NOMO-1 treated with DMSO at 0.1 percent for 48 hours (cell line): ENCODE data around the gene IGFBPL1.
"Not testable (repeated sequence)": the region's sequence is repeated elsewhere in the genome, so short reads cannot be mapped to it uniquely, and the experiment has no call there.

ENCODE experiments used
- DNase-seq: peaks from one replicate; lab custom pipeline; 2025; ENCODE audit not compliant: unreplicated experiment; lab: John Stamatoyannopoulos, UW

The IGFBPL1 gene

GRCh38 chr9:38380872-38381534, 43.3 kb downstream of the IGFBPL1 start:
- DNase-seq: no peak

GRCh38 chr9:38380230-38380871, 43.9 kb downstream of the IGFBPL1 start:
- DNase-seq: no peak

GRCh38 chr9:38377336-38378083, 46.7 kb downstream of the IGFBPL1 start:
- not testable (repeated sequence) for DNase-seq

- no peak for DNase-seq
Measured at GRCh38 chr9:38376021-38376670, 48.1 kb downstream of the IGFBPL1 start.

GRCh38 chr9:38375572-38375963, 48.7 kb downstream of the IGFBPL1 start:
- DNase-seq: no peak

- DNase-seq: no peak
Measured at GRCh38 chr9:38374847-38375571, 49.2 kb downstream of the IGFBPL1 start.

- no peak for DNase-seq
Measured at GRCh38 chr9:38373679-38374078, 50.6 kb downstream of the IGFBPL1 start.

- DNase-seq: no peak
Measured at GRCh38 chr9:38372762-38373619, 51.3 kb downstream of the IGFBPL1 start.

- DNase-seq: no peak
Measured at GRCh38 chr9:38371495-38371894, 52.8 kb downstream of the IGFBPL1 start.

GRCh38 chr9:38370176-38370575, 54.1 kb downstream of the IGFBPL1 start:
- no peak for DNase-seq

GRCh38 chr9:38368731-38369130, 55.5 kb downstream of the IGFBPL1 start:
- no peak for DNase-seq

GRCh38 chr9:38367898-38368297, 56.4 kb downstream of the IGFBPL1 start:
- no peak for DNase-seq

GRCh38 chr9:38363589-38363925, 60.7 kb downstream of the IGFBPL1 start:
- DNase-seq: no peak

GRCh38 chr9:38362852-38363588, 61.2 kb downstream of the IGFBPL1 start:
- DNase-seq: peak; percentile 61

- DNase-seq: no peak
Measured at GRCh38 chr9:38361473-38361850, 62.8 kb downstream of the IGFBPL1 start.

GRCh38 chr9:38360839-38361472, 63.3 kb downstream of the IGFBPL1 start:
- no peak for DNase-seq

- no peak for DNase-seq
Measured at GRCh38 chr9:38359689-38360385, 64.4 kb downstream of the IGFBPL1 start.

- DNase-seq: no peak
Measured at GRCh38 chr9:38359297-38359653, 65.0 kb downstream of the IGFBPL1 start.
